ENCODE results near the gene NPRL2. TPM values are rescaled to one million over a fixed set of nuclear protein-coding genes. Genes with fewer than 3 reads are reported as not detected.

NPRL2 gene
- total and polyA plus RNA-seq, 2 of the 8 experiments (the other 6 are each of a cell fraction or from before 2014, with no cell fraction given) = 28.4 to 51.4 TPM

- peak overlapping the region; percentile 91 for H4K91ac ChIP-seq (replicated peaks; ENCODE audit: insufficient read length, low read length)
- H3K14ac ChIP-seq (ENCODE audit: insufficient read length) = no peak overlapping the region
- no peak overlapping the region for H3K23ac ChIP-seq (ENCODE audit: insufficient read length)
- 0 out of 2 replicates have a peak overlapping the region, but pooled peaks have one; percentile 72 for H2BK20ac ChIP-seq (ENCODE audit: low read length)
- DNase-seq (ENCODE audit: low read depth in 1 of 2, low spot score in 2 of 2) (no peak), FAIRE-seq (no peak)
- H3K4me1 ChIP-seq (replicated peaks in 1 of 4; ENCODE audit: control insufficient read depth in 3 of 4, insufficient read depth in 4 of 4, low read length in 3 of 4) = peaks cover 0 to 40% (median 21%) of the 10 kb centered on the region in 4 experiments; a peak in 6 of 7 replicates
- POLR2A ChIA-PET (ENCODE audit: partially characterized antibody) = interaction anchor here (0.7 to 12.6 kb wide), 9 partner anchors 13 to 64 kb away, joined by 3 to 149 read pairs (median 9); partner anchors contain the start of genes HYAL1, HYAL3, IFRD2 and LSMEM2
- CTCF ChIA-PET (ENCODE audit: partially characterized antibody) = interaction anchor here (0.8 to 7.5 kb wide), 21 partner anchors 8 to 131 kb away, joined by 3 to 75 read pairs (median 8); partner anchors contain the start of genes GNAT1, HYAL1, IFRD2 and LSMEM2
- H4K8ac ChIP-seq (ENCODE audit: extremely low read depth, insufficient read depth, low read length) = no peak overlapping the region
- H4K20me1 ChIP-seq (replicated peaks in 1 of 2; ENCODE audit: control insufficient read depth in 1 of 2, insufficient read depth in 2 of 2, low read length in 2 of 2) = peaks cover 8 to 22% of the 10 kb centered on the region in 2 experiments
- peak overlapping the region; percentile 88; the same call in 1 of the 2 replicates for H2BK15ac ChIP-seq (ENCODE audit: low read length)
- 74% methylated on average over 4 of the region's 4 CpGs; no CpG with 5 or more reads in 1 of the 2 experiments for WGBS, 2 experiments (ENCODE audit: extremely low coverage in 1 of 2, insufficient coverage in 1 of 2, insufficient read length in 1 of 2, insufficient replicate concordance in 2 of 2, low coverage in 1 of 2, low lambda C conversion rate in 2 of 2, missing lambda C conversion rate in 1 of 2)
- peak overlapping the region in 3 of 4 experiments; percentile 89 to 96 (median 95); a peak in 5 of 8 replicates for H3K4me3 ChIP-seq (ENCODE audit: extremely low read depth in 1 of 4, insufficient read depth in 2 of 4, low read depth in 3 of 4, low read length in 4 of 4)
- H3K79me1 ChIP-seq (ENCODE audit: low read depth, low read length) = peaks cover 20% of the 10 kb centered on the region
- H3K18ac ChIP-seq (ENCODE audit: extremely low read depth, low read length) = peak overlapping the region; percentile 97
- peak overlapping the region; percentile 97 for H3K4me2 ChIP-seq (ENCODE audit: insufficient read depth in 1 of 2, low read depth in 2 of 2, low read length in 2 of 2)
- no peak overlapping the region for H3K27ac ChIP-seq (ENCODE audit: low read depth, low read length)
- H2BK120ac ChIP-seq (replicated peaks; ENCODE audit: low read depth, low read length) = no peak overlapping the region
- H3K27me3 ChIP-seq (replicated peaks in 1 of 4; ENCODE audit: control insufficient read depth in 3 of 4, extremely low read depth in 1 of 4, insufficient read depth in 3 of 4, low read length in 3 of 4) = no peaks in the 10 kb centered on the region
- peaks cover 24% of the 10 kb centered on the region for H3K23me2 ChIP-seq (ENCODE audit: low read depth, low read length)
- no peak overlapping the region for H2AFZ ChIP-seq (ENCODE audit: low read length)
- H2BK5ac ChIP-seq (ENCODE audit: low read depth, low read length) = peak overlapping the region; percentile 99; the same call in 1 of the 2 replicates
- H3K56ac ChIP-seq (replicated peaks; ENCODE audit: insufficient read length, low read depth, low read length) = no peak overlapping the region
- no peak overlapping the region for H3K4ac ChIP-seq (replicated peaks; ENCODE audit: insufficient read length, low read depth, low read length)
- H2BK12ac ChIP-seq (ENCODE audit: low read depth, low read length) = peak overlapping the region; percentile 92; the same call in 1 of the 2 replicates
- H3K9me3 ChIP-seq (ENCODE audit: insufficient read depth in 2 of 2, low read depth in 1 of 2, low read length in 1 of 2) = no peaks in the 10 kb centered on the region
- peaks cover 0 to 36% of the 10 kb centered on the region in 2 experiments; a peak in 3 of 4 replicates for H3K79me2 ChIP-seq (ENCODE audit: control insufficient read depth in 1 of 2, insufficient read depth in 2 of 2, low read length in 2 of 2)
- no peak for TF ChIP-seq NRF1 (IDR thresholded peaks at IDR 0.05; ENCODE audit: low read depth, low read length)
- TF ChIP-seq CHD2 (IDR thresholded peaks at IDR 0.05; ENCODE audit: low read length) = no peak
- TF ChIP-seq ZNF274 (IDR thresholded peaks at IDR 0.05; ENCODE audit: borderline replicate concordance, extremely low read depth, low read length) = no peak
- no peak for TF ChIP-seq GTF2F1 (IDR thresholded peaks at IDR 0.05; ENCODE audit: borderline replicate concordance, low read depth, low read length)
- TF ChIP-seq ASH2L (IDR thresholded peaks at IDR 0.05; ENCODE audit: low read length) = no peak
- H4K5ac ChIP-seq (ENCODE audit: insufficient read length, low read depth, low read length) = no peak overlapping the region
- peaks cover 18 to 27% (median 23%) of the 10 kb centered on the region in 4 experiments for H3K36me3 ChIP-seq (ENCODE audit: control insufficient read depth in 2 of 4, insufficient read depth in 4 of 4, low read length in 3 of 4)
- no peak overlapping the region for H2AK5ac ChIP-seq (ENCODE audit: low read depth, low read length)
- H3K9ac ChIP-seq (replicated peaks in 1 of 4; ENCODE audit: extremely low read depth in 1 of 4, low read depth in 3 of 4, low read length in 3 of 4) = no peak overlapping the region; a peak in 1 of 7 replicates
Measured at GRCh38 chr3:50323092-50323600, 27.4 kb downstream of the NPRL2 start.

Data from H1 (cell line).